ENCODE measurements around the gene SLF2. TPM values are rescaled to one million over a fixed set of nuclear protein-coding genes. Genes with fewer than 3 reads are reported as not detected.

Gene SLF2
- total and polyA plus RNA-seq, 2 of the 8 experiments (the other 6 are each of a cell fraction or from before 2014, with no cell fraction given), result 5.5 to 20.9 TPM

GRCh38 chr10:101005361-101005760 is 92.6 kb downstream of the SLF2 start:
- H3K14ac ChIP-seq (ENCODE audit: insufficient read length), result no peak overlapping the region
- no peak overlapping the region for H2BK20ac ChIP-seq (ENCODE audit: low read length)
- H3K9ac ChIP-seq (replicated peaks in 1 of 4; ENCODE audit: extremely low read depth in 1 of 4, low read depth in 3 of 4, low read length in 3 of 4), result no peak overlapping the region
- H3K56ac ChIP-seq (replicated peaks; ENCODE audit: insufficient read length, low read depth, low read length), result no peak overlapping the region
- H3K9me3 ChIP-seq (ENCODE audit: insufficient read depth in 2 of 2, low read depth in 1 of 2, low read length in 1 of 2), result no peaks in the 10 kb centered on the region
- H3K36me3 ChIP-seq (ENCODE audit: control insufficient read depth in 2 of 4, insufficient read depth in 4 of 4, low read length in 3 of 4), result peaks cover 11 to 47% (median 31%) of the 10 kb centered on the region in 4 experiments; a peak in 7 of 8 replicates
- H3K18ac ChIP-seq (ENCODE audit: extremely low read depth, low read length), result no peak overlapping the region
- no peak for TF ChIP-seq CREB1 (IDR thresholded peaks at IDR 0.05)
- peaks cover 2 to 19% of the 10 kb centered on the region in 2 experiments for H4K20me1 ChIP-seq (replicated peaks in 1 of 2; ENCODE audit: control insufficient read depth in 1 of 2, insufficient read depth in 2 of 2, low read length in 2 of 2)
- ChIA-PET POLR2A (ENCODE audit: partially characterized antibody) (interaction anchor here (1.1 to 7.5 kb wide), 6 partner anchors 7 to 33 kb away, joined by 3 to 143 read pairs (median 4); partner anchors contain the start of genes LZTS2, MRPL43 and TWNK), CTCF (ENCODE audit: partially characterized antibody) (interaction anchor here (1.0 to 26.8 kb wide), 4 partner anchors 11 to 26 kb away, joined by 4 to 464 read pairs (median 181); partner anchors contain the start of genes LZTS2, MRPL43, PDZD7 and SFXN3)
- no peak overlapping the region for H4K91ac ChIP-seq (replicated peaks; ENCODE audit: insufficient read length, low read length)
- peaks cover 0 to 15% (median 9%) of the 10 kb centered on the region in 4 experiments; a peak in 6 of 7 replicates for H3K4me1 ChIP-seq (replicated peaks in 1 of 4; ENCODE audit: control insufficient read depth in 3 of 4, insufficient read depth in 4 of 4, low read length in 3 of 4)
- peaks cover 6% of the 10 kb centered on the region; the same call in 1 of the 2 replicates for H3K79me1 ChIP-seq (ENCODE audit: low read depth, low read length)
- H2BK15ac ChIP-seq (ENCODE audit: low read length), result no peak overlapping the region
- no peaks in the 10 kb centered on the region for H3K27me3 ChIP-seq (replicated peaks in 1 of 4; ENCODE audit: control insufficient read depth in 3 of 4, extremely low read depth in 1 of 4, insufficient read depth in 3 of 4, low read length in 3 of 4)
- no peak overlapping the region for H3K27ac ChIP-seq (ENCODE audit: low read depth, low read length)
- 96% methylated on average over 22 of the region's 23 CpGs; no CpG with 5 or more reads in 1 of the 2 experiments for WGBS, 2 experiments (ENCODE audit: extremely low coverage in 1 of 2, insufficient coverage in 1 of 2, insufficient read length in 1 of 2, insufficient replicate concordance in 2 of 2, low coverage in 1 of 2, low lambda C conversion rate in 2 of 2, missing lambda C conversion rate in 1 of 2)
- H3K4me2 ChIP-seq (ENCODE audit: insufficient read depth in 1 of 2, low read depth in 2 of 2, low read length in 2 of 2), result no peak overlapping the region
- H3K23ac ChIP-seq (ENCODE audit: insufficient read length), result no peak overlapping the region
- H2AK5ac ChIP-seq (ENCODE audit: low read depth, low read length), result no peak overlapping the region
- no peak overlapping the region for H2BK12ac ChIP-seq (ENCODE audit: low read depth, low read length)
- H2BK5ac ChIP-seq (ENCODE audit: low read depth, low read length), result no peak overlapping the region
- no peak overlapping the region for H4K5ac ChIP-seq (ENCODE audit: insufficient read length, low read depth, low read length)
- H2BK120ac ChIP-seq (replicated peaks; ENCODE audit: low read depth, low read length), result no peak overlapping the region
- no peak overlapping the region for H3K4ac ChIP-seq (replicated peaks; ENCODE audit: insufficient read length, low read depth, low read length)
- no peak overlapping the region for H4K8ac ChIP-seq (ENCODE audit: extremely low read depth, insufficient read depth, low read length)
- no peak overlapping the region for H3K4me3 ChIP-seq (ENCODE audit: extremely low read depth in 1 of 4, insufficient read depth in 2 of 4, low read depth in 3 of 4, low read length in 4 of 4)
- FAIRE-seq, result no peak
- peaks cover 0 to 25% of the 10 kb centered on the region in 2 experiments; a peak in 2 of 4 replicates for H3K79me2 ChIP-seq (ENCODE audit: control insufficient read depth in 1 of 2, insufficient read depth in 2 of 2, low read length in 2 of 2)
- no peak overlapping the region for H2AFZ ChIP-seq (ENCODE audit: low read length)
- peaks cover 4% of the 10 kb centered on the region for H3K23me2 ChIP-seq (ENCODE audit: low read depth, low read length)
- no peak for DNase-seq (ENCODE audit: low read depth in 1 of 2, low spot score in 2 of 2)
